Measurements from ENCODE around the gene HSF2BP.

DNA sequence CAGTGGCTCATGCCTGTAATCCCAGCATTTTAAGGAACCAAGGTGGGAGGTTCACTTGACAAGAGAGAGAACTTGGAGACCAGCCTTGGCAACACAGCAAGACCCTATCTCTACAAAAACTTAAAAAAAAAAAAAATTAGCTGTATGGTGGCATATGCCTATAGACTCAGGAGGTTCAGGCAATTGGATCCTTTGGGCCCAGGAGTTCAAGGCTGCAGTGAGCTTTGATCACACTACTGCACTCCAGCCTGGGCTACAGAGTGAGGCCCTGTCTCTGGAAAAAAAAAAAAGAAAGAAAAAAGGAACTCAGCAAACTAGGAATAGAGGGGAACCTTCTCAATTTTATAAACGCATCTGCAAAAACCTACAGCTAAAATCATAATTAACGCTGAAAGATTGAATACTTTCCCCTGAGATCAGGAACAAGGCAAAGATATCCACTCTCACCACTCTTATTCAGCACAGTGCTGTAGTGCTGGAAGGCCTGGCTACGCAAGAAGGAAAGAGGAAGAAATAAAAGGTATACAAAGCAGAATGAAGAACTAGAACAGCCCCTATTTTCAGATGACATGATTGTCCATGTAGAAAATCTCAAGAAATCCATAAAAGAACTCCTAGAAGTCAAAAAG is 21.6 kb downstream of the HSF2BP start:
- TF ChIP-seq, protein P1, sequence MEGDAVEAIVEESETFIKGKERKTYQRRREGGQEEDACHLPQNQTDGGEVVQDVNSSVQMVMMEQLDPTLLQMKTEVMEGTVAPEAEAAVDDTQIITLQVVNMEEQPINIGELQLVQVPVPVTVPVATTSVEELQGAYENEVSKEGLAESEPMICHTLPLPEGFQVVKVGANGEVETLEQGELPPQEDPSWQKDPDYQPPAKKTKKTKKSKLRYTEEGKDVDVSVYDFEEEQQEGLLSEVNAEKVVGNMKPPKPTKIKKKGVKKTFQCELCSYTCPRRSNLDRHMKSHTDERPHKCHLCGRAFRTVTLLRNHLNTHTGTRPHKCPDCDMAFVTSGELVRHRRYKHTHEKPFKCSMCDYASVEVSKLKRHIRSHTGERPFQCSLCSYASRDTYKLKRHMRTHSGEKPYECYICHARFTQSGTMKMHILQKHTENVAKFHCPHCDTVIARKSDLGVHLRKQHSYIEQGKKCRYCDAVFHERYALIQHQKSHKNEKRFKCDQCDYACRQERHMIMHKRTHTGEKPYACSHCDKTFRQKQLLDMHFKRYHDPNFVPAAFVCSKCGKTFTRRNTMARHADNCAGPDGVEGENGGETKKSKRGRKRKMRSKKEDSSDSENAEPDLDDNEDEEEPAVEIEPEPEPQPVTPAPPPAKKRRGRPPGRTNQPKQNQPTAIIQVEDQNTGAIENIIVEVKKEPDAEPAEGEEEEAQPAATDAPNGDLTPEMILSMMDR (IDR thresholded peaks at IDR 0.05; ENCODE audit: poor library complexity, severe bottlenecking), result no peak
- TF ChIP-seq, protein P2, sequence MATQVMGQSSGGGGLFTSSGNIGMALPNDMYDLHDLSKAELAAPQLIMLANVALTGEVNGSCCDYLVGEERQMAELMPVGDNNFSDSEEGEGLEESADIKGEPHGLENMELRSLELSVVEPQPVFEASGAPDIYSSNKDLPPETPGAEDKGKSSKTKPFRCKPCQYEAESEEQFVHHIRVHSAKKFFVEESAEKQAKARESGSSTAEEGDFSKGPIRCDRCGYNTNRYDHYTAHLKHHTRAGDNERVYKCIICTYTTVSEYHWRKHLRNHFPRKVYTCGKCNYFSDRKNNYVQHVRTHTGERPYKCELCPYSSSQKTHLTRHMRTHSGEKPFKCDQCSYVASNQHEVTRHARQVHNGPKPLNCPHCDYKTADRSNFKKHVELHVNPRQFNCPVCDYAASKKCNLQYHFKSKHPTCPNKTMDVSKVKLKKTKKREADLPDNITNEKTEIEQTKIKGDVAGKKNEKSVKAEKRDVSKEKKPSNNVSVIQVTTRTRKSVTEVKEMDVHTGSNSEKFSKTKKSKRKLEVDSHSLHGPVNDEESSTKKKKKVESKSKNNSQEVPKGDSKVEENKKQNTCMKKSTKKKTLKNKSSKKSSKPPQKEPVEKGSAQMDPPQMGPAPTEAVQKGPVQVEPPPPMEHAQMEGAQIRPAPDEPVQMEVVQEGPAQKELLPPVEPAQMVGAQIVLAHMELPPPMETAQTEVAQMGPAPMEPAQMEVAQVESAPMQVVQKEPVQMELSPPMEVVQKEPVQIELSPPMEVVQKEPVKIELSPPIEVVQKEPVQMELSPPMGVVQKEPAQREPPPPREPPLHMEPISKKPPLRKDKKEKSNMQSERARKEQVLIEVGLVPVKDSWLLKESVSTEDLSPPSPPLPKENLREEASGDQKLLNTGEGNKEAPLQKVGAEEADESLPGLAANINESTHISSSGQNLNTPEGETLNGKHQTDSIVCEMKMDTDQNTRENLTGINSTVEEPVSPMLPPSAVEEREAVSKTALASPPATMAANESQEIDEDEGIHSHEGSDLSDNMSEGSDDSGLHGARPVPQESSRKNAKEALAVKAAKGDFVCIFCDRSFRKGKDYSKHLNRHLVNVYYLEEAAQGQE (IDR thresholded peaks at IDR 0.05; ENCODE audit: borderline replicate concordance), result no peak
- TF ChIP-seq TAF1 (IDR thresholded peaks at IDR 0.05; ENCODE audit: low read depth), result no peak
- no peak for TF ChIP-seq EZH2 (IDR thresholded peaks at IDR 0.05; ENCODE audit: borderline replicate concordance, insufficient read depth, low read length, poor library complexity, severe bottlenecking)
